SK-N-SH (cell line): ENCODE data around the gene C14orf132. TPM values are rescaled to one million over a fixed set of nuclear protein-coding genes. Genes with fewer than 3 reads are reported as not detected.

Experiments
- CTCF ChIA-PET: fragments of 300-600, 350-600 bp; formaldehyde crosslinking; extraction: SDS; loops from one replicate; lab custom pipeline; 2021; lab: Yijun Ruan, JAX
- POLR2A ChIA-PET: fragments of 350-600 bp; sonication (Branson Sonifier 250); formaldehyde crosslinking; extraction: SDS; loops from one replicate; lab custom pipeline; 2020; ENCODE audit warnings: antibody characterized with exemption, inconsistent platforms; lab: Yijun Ruan, JAX
- DNase-seq: peaks from one replicate; pipeline ENCODE4 v3.0.0; 2012
- H2AFZ ChIP-seq: fragments of 200-600 bp; sonication (generic); 2 replicates; pipeline ENCODE4 v1.8.1; 2016; ENCODE audit warnings: antibody characterized with exemption, mild to moderate bottlenecking, low read depth
- H3F3A ChIP-seq: fragments of 200-600 bp; sonication (generic); replicated peaks from 2 replicates; pipeline ENCODE3; 2016; ENCODE audit warnings: antibody characterized with exemption, mild to moderate bottlenecking; ENCODE audit not compliant: insufficient read depth
- H3K27ac ChIP-seq, 2 experiments: fragments of 200-500 bp in 1 of 2; fragments of 200-600 bp in 1 of 2; sonication (Bioruptor generic) in 1 of 2; sonication (generic), shearing (Covaris generic) in 1 of 2; 2 replicates each; pipeline versions ENCODE4 v1.5.1 to v1.6.1; 2014 to 2016; ENCODE audit warnings: low read depth in 2 of 2, inconsistent platforms in 1 of 2, low read length in 1 of 2, mild to moderate bottlenecking in 1 of 2, mixed read lengths in 1 of 2
- H3K27me3 ChIP-seq: fragments of 200-600 bp; sonication (generic), shearing (Covaris generic); 2 replicates; pipeline ENCODE4 v1.6.1; 2016; ENCODE audit warnings: mixed run types; ENCODE audit not compliant: insufficient read depth
- H3K36me3 ChIP-seq, 2 experiments: fragments of 200-500 bp in 1 of 2; fragments of 200-600 bp in 1 of 2; sonication (Bioruptor generic) in 1 of 2; sonication (generic) in 1 of 2; replicated peaks in 1 of 2; 2 replicates each; pipeline versions ENCODE3 to v1.5.1; 2014 to 2016; ENCODE audit warnings: low read length in 1 of 2, mild to moderate bottlenecking in 1 of 2; ENCODE audit not compliant: insufficient read depth in 2 of 2, control insufficient read depth in 1 of 2
- H3K4me1 ChIP-seq, 2 experiments: fragments of 200-500 bp in 1 of 2; fragments of 200-600 bp in 1 of 2; sonication (Bioruptor generic) in 1 of 2; sonication (generic), shearing (Covaris generic) in 1 of 2; 2 replicates each; pipeline versions ENCODE4 v1.5.1 to v1.6.1; 2014 to 2016; ENCODE audit warnings: low read depth in 1 of 2, low read length in 1 of 2, mixed run types in 1 of 2; ENCODE audit not compliant: insufficient read depth in 2 of 2, control insufficient read depth in 1 of 2
- H3K4me2 ChIP-seq: fragments of 200-600 bp; sonication (generic), shearing (Covaris generic); 2 replicates; pipeline ENCODE4 v1.6.1; 2017; ENCODE audit warnings: mixed run types
- H3K4me3 ChIP-seq, 2 experiments: fragments of 200-500 bp in 1 of 2; fragments of 200-600 bp in 1 of 2; sonication (Bioruptor generic) in 1 of 2; sonication (generic), shearing (Covaris generic) in 1 of 2; 2 replicates each; pipeline versions ENCODE4 v1.5.1 to v1.8.1; 2014 to 2016; ENCODE audit warnings: low read depth in 2 of 2, inconsistent platforms in 1 of 2, low read length in 1 of 2, mild to moderate bottlenecking in 1 of 2, mixed read lengths in 1 of 2, moderate library complexity in 1 of 2
- H3K79me2 ChIP-seq: fragments of 200-600 bp; sonication (generic); 2 replicates; pipeline ENCODE4 v1.8.1; 2017; ENCODE audit warnings: mild to moderate bottlenecking; ENCODE audit not compliant: insufficient read depth
- H3K9ac ChIP-seq: fragments of 200-600 bp; sonication (generic); 2 replicates; pipeline ENCODE4 v1.6.1; 2017; ENCODE audit warnings: mixed run types
- H3K9me2 ChIP-seq: fragments of 200-600 bp; sonication (generic); 2 replicates; pipeline ENCODE4 v1.6.1; 2017; ENCODE audit warnings: mixed run types
- H3K9me3 ChIP-seq: fragments of 200-600 bp; sonication (generic); 2 replicates; pipeline ENCODE4 v1.6.1; 2017; ENCODE audit warnings: mixed run types, mild to moderate bottlenecking, moderate library complexity
- H4K20me1 ChIP-seq: fragments of 200-600 bp; sonication (generic); 2 replicates; pipeline ENCODE4 v1.6.1; 2017; ENCODE audit warnings: mild to moderate bottlenecking, mixed run types; ENCODE audit not compliant: insufficient read depth
- EZH2phosphoT487 ChIP-seq: fragments of 200-600 bp; sonication (generic); IDR thresholded peaks from 2 replicates; pipeline ENCODE4 v1.6.1; 2017; ENCODE audit warnings: low read depth, mixed run types, mild to moderate bottlenecking, antibody characterized with exemption, moderate library complexity, borderline replicate concordance
- FOXM1 ChIP-seq: IDR thresholded peaks from 2 replicates; pipeline ENCODE4 v1.4.0; 2012; ENCODE audit warnings: low read depth, mild to moderate bottlenecking
- JUND ChIP-seq: IDR thresholded peaks from 2 replicates; pipeline ENCODE4 v1.4.0; 2012
- NRF1 ChIP-seq: IDR thresholded peaks from 2 replicates; pipeline ENCODE4 v1.6.1; 2012; ENCODE audit warnings: low read depth, mild to moderate bottlenecking, low read length
- RAD21 ChIP-seq: IDR thresholded peaks from 2 replicates; pipeline ENCODE4 v1.6.1; 2012; ENCODE audit warnings: mild to moderate bottlenecking, low read length
- RCOR1 ChIP-seq: fragments of 150-350 bp; IDR thresholded peaks from 2 replicates; pipeline ENCODE4 v1.6.1; 2017; ENCODE audit warnings: antibody characterized with exemption, low read length
- RFX5 ChIP-seq: IDR thresholded peaks from 2 replicates; pipeline ENCODE4 v1.6.1; 2012; ENCODE audit warnings: mild to moderate bottlenecking, improper control_type of control experiment, low read length
- RXRA ChIP-seq: IDR thresholded peaks from 2 replicates; pipeline ENCODE4 v1.4.0; 2012; ENCODE audit warnings: low read depth, mild to moderate bottlenecking, borderline replicate concordance
- TAF1 ChIP-seq: IDR thresholded peaks from 2 replicates; pipeline ENCODE4 v1.6.1; 2012; ENCODE audit warnings: low read depth, mild to moderate bottlenecking, low read length, moderate library complexity, borderline replicate concordance
- TEAD4 ChIP-seq: IDR thresholded peaks from 2 replicates; pipeline ENCODE4 v1.4.0; 2012; ENCODE audit warnings: mild to moderate bottlenecking, borderline replicate concordance; ENCODE audit not compliant: insufficient read depth
- WGBS: methylation state at CpG from one replicate; pipeline ENCODE4 v1.1.6; 2017; ENCODE audit warnings: low lambda C conversion rate; 5-methylcytosine and 5-hydroxymethylcytosine counted together
- polyA plus RNA-seq, 3 experiments: library from polyadenylated mRNA; depleted of rRNA; stranded (reverse); fragments of >200 nt; gene quantifications; 2 replicates each; pipeline ENCODE4 v1.2.3, GENCODE V29; 2012
- TF ChIP-seq, protein P1 (sequence below): IDR thresholded peaks from 2 replicates; pipeline ENCODE4 v1.6.1; 2012; ENCODE audit warnings: mild to moderate bottlenecking, low read depth, low read length, moderate library complexity
- TF ChIP-seq, protein P2 (sequence below): IDR thresholded peaks from 2 replicates; pipeline ENCODE4 v1.4.0; 2012; ENCODE audit warnings: low read depth, borderline replicate concordance
- TF ChIP-seq, protein P3 (sequence below): IDR thresholded peaks from 2 replicates; pipeline ENCODE4 v1.4.0; 2012; ENCODE audit warnings: low read depth

Gene C14orf132
- polyA plus RNA-seq, 1 of the 3 experiments (the other 2 are of a cell fraction) = 5.5 TPM

DNA sequence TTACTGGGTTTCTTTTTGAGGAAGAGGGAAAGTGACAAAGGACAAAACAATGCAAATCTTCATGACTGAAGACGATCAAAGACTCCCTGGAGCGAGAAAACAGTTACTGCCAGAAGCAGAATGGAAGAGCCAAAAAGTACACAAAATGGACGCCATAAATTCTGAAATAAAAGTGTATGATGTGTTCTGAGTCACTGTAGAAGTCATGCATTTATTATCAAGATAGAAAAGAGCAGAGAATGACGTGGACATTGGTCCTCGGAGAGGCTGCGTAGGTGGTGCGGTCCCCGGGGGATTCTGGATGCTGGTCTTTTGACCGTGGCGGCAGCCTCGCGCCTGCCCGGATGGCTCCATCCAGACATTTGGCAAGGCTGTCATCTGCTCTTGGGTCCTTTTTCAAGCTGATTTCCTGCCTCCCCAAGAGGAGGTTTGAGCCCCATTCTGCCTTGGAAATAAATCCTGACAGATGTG is 52.8 kb downstream of the C14orf132 start:
- no peaks in the 10 kb centered on the region for H3K79me2 ChIP-seq
- H3K9ac ChIP-seq = no peak overlapping the region
- no peak overlapping the region for H3K4me2 ChIP-seq
- H3K27me3 ChIP-seq = no peaks in the 10 kb centered on the region
- H3K4me3 ChIP-seq = no peak overlapping the region; a peak in 1 of 4 replicates
- H3K27ac ChIP-seq = peak overlapping the region; percentile 16 to 99; a peak in 2 of 4 replicates
- H3K36me3 ChIP-seq = peaks cover 0 to 5% of the 10 kb centered on the region in 2 experiments
- H2AFZ ChIP-seq = no peak overlapping the region
- no peaks in the 10 kb centered on the region for H4K20me1 ChIP-seq
- CTCF ChIA-PET = interaction anchor here (1.0 to 37.1 kb wide), 8 partner anchors 9 to 187 kb away, joined by 3 to 920 read pairs (median 8); partner anchors contain the start of gene C14orf132
- WGBS = 75% methylated on average over 10 of the region's 13 CpGs
- DNase-seq = no peak
- TF ChIP-seq EZH2phosphoT487 (no peak), RXRA (no peak), RFX5 (no peak), FOXM1 (no peak), RAD21 (no peak), RCOR1 (no peak), NRF1 (no peak), TAF1 (no peak), JUND (no peak), TEAD4 (no peak)
- TF ChIP-seq, protein P1, sequence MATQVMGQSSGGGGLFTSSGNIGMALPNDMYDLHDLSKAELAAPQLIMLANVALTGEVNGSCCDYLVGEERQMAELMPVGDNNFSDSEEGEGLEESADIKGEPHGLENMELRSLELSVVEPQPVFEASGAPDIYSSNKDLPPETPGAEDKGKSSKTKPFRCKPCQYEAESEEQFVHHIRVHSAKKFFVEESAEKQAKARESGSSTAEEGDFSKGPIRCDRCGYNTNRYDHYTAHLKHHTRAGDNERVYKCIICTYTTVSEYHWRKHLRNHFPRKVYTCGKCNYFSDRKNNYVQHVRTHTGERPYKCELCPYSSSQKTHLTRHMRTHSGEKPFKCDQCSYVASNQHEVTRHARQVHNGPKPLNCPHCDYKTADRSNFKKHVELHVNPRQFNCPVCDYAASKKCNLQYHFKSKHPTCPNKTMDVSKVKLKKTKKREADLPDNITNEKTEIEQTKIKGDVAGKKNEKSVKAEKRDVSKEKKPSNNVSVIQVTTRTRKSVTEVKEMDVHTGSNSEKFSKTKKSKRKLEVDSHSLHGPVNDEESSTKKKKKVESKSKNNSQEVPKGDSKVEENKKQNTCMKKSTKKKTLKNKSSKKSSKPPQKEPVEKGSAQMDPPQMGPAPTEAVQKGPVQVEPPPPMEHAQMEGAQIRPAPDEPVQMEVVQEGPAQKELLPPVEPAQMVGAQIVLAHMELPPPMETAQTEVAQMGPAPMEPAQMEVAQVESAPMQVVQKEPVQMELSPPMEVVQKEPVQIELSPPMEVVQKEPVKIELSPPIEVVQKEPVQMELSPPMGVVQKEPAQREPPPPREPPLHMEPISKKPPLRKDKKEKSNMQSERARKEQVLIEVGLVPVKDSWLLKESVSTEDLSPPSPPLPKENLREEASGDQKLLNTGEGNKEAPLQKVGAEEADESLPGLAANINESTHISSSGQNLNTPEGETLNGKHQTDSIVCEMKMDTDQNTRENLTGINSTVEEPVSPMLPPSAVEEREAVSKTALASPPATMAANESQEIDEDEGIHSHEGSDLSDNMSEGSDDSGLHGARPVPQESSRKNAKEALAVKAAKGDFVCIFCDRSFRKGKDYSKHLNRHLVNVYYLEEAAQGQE = no peak
- TF ChIP-seq, protein P2, sequence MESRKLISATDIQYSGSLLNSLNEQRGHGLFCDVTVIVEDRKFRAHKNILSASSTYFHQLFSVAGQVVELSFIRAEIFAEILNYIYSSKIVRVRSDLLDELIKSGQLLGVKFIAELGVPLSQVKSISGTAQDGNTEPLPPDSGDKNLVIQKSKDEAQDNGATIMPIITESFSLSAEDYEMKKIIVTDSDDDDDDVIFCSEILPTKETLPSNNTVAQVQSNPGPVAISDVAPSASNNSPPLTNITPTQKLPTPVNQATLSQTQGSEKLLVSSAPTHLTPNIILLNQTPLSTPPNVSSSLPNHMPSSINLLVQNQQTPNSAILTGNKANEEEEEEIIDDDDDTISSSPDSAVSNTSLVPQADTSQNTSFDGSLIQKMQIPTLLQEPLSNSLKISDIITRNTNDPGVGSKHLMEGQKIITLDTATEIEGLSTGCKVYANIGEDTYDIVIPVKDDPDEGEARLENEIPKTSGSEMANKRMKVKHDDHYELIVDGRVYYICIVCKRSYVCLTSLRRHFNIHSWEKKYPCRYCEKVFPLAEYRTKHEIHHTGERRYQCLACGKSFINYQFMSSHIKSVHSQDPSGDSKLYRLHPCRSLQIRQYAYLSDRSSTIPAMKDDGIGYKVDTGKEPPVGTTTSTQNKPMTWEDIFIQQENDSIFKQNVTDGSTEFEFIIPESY = no peak
- TF ChIP-seq, protein P3, sequence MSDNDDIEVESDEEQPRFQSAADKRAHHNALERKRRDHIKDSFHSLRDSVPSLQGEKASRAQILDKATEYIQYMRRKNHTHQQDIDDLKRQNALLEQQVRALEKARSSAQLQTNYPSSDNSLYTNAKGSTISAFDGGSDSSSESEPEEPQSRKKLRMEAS = no peak
- H3F3A ChIP-seq = no peaks in the 10 kb centered on the region
- H3K9me2 ChIP-seq = no peaks in the 10 kb centered on the region
- H3K9me3 ChIP-seq = no peaks in the 10 kb centered on the region
- POLR2A ChIA-PET = interaction anchor here (1.4 kb wide), 1 partner anchor 30 kb away, joined by 4 read pairs; no protein-coding TSS in a partner anchor
- peaks cover 22 to 92% of the 10 kb centered on the region in 2 experiments for H3K4me1 ChIP-seq
